Fibroblast of lung (primary cell): ENCODE data around the gene GNAT1. TPM values are rescaled to one million over a fixed set of nuclear protein-coding genes. Genes with fewer than 3 reads are reported as not detected.

Experiments
- DNase-seq, 2 donors: peaks; one replicate each; pipeline versions ENCODE4 v3.0.0 to v3.0.0-alpha.2; 2010; ENCODE audit warnings: low read depth in 2 of 2
- H2AFZ ChIP-seq: 2 replicates; pipeline ENCODE4 v1.5.1; 2012; ENCODE audit warnings: low read length, control low read depth, inconsistent platforms
- H3K27ac ChIP-seq: 2 replicates; pipeline ENCODE4 v1.5.1; 2011; ENCODE audit warnings: low read length, control low read depth; ENCODE audit not compliant: insufficient read depth
- H3K27me3 ChIP-seq: 2 replicates; pipeline ENCODE4 v1.5.1; 2011; ENCODE audit warnings: mild to moderate bottlenecking, low read length; ENCODE audit not compliant: control insufficient read depth, insufficient read depth
- H3K36me3 ChIP-seq: 2 replicates; pipeline ENCODE4 v1.5.1; 2011; ENCODE audit warnings: low read length; ENCODE audit not compliant: control insufficient read depth, insufficient read depth
- H3K4me1 ChIP-seq: 2 replicates; pipeline ENCODE4 v1.5.1; 2011; ENCODE audit warnings: low read length; ENCODE audit not compliant: control insufficient read depth, insufficient read depth; ENCODE audit errors: extremely low read depth
- H3K4me2 ChIP-seq: 2 replicates; pipeline ENCODE4 v1.5.1; 2011; ENCODE audit warnings: low read length, control low read depth; ENCODE audit not compliant: insufficient read depth; ENCODE audit errors: extremely low read depth
- H3K4me3 ChIP-seq, 4 experiments: fragments of 200-600 bp in 1 of 4; sonication (generic) in 1 of 4; replicated peaks in 1 of 4; 2 replicates each; pipeline ENCODE4 v1.5.1; 2011 to 2016; ENCODE audit warnings: low read length in 4 of 4, low read depth in 3 of 4, mild to moderate bottlenecking in 3 of 4, control low read depth in 2 of 4, inconsistent platforms in 1 of 4, mixed read lengths in 1 of 4; ENCODE audit not compliant: insufficient read depth in 1 of 4; ENCODE audit errors: control extremely low read depth in 1 of 4
- H3K79me2 ChIP-seq: 2 replicates; pipeline ENCODE4 v1.5.1; 2012; ENCODE audit warnings: mild to moderate bottlenecking, low read length, inconsistent platforms; ENCODE audit not compliant: control insufficient read depth, insufficient read depth
- H3K9ac ChIP-seq: 2 replicates; pipeline ENCODE4 v1.5.1; 2011; ENCODE audit warnings: mild to moderate bottlenecking, low read length, control low read depth; ENCODE audit not compliant: insufficient read depth
- H3K9me3 ChIP-seq: 2 replicates; pipeline ENCODE4 v1.5.1; 2012; ENCODE audit warnings: low read depth, low read length; ENCODE audit not compliant: control insufficient read depth, insufficient read depth
- H4K20me1 ChIP-seq: 2 replicates; pipeline ENCODE4 v1.5.1; 2011; ENCODE audit warnings: low read length; ENCODE audit not compliant: control insufficient read depth, insufficient read depth; ENCODE audit errors: extremely low read depth
- EZH2 ChIP-seq: IDR thresholded peaks from 2 replicates; pipeline ENCODE4 v1.5.1; 2012; ENCODE audit warnings: low read length, control low read depth, mild to moderate bottlenecking; ENCODE audit errors: missing control alignments
- polyA minus RNA-seq: library from RNA; depleted of rRNA, polyadenylated mRNA; stranded (reverse); fragments of >200 nt; gene quantifications from 2 replicates; pipeline ENCODE4 v1.2.3, GENCODE V29; 2011; ENCODE audit warnings: low replicate concordance
- polyA plus RNA-seq, 2 donors: library from polyadenylated mRNA; depleted of rRNA in 1 of 2; stranded (reverse) in 1 of 2; unstranded in 1 of 2; fragments of >200 nt; gene quantifications; 2 replicates each; pipeline ENCODE4 v1.2.1, GENCODE V29; 2011 to 2012; ENCODE audit warnings: missing spikeins in 1 of 2
- total RNA-seq: library from RNA; depleted of rRNA; stranded (reverse); fragments of >200 nt; gene quantifications from 2 replicates; pipeline ENCODE4 v1.2.1, GENCODE V29; 2014
- TF ChIP-seq, protein P1 (sequence below), 2 donors: IDR thresholded peaks in 1 of 2; conservative IDR thresholded peaks in 1 of 2; 1 replicate in 1 of 2; 2 replicates in 1 of 2; pipeline ENCODE4 v1.5.1; 2011 to 2012; ENCODE audit warnings: low read length in 2 of 2, control low read depth in 1 of 2, inconsistent platforms in 1 of 2, low read depth in 1 of 2, mild to moderate bottlenecking in 1 of 2

The GNAT1 gene
- total RNA-seq (not detected in 2 replicates), polyA plus RNA-seq (not detected in 2 replicates), polyA minus RNA-seq (not detected in 2 replicates)
- polyA plus RNA-seq (2012) = not detected in 2 replicates

DNA sequence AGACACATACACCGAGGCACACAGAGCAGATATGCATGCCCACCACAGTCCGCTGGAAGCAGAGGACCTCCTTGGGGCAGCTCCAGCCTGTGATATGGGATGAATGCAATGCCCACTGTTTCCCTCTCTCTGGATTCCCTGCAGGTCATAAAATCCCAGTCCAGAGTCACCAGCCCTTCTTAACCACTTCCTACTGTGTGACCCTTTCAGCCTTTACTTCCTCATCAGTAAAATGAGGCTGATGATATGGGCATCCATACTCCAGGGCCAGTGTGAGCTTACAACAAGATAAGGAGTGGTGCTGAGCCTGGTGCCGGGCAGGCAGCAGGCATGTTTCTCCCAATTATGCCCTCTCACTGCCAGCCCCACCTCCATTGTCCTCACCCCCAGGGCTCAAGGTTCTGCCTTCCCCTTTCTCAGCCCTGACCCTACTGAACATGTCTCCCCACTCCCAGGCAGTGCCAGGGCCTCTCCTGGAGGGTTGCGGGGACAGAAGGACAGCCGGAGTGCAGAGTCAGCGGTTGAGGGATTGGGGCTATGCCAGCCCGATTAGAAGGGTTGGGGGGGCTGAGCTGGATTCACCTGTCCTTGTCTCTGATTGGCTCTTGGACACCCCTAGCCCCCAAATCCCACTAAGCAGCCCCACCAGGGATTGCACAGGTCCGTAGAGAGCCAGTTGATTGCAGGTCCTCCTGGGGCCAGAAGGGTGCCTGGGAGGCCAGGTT is at the start of gene GNAT1:
Gene GNAT1, plus strand, starts transcription at position 675 of the 725 bp plus-strand sequence. CDS start 116 bp downstream, outside the sequence.
- H3K4me2 ChIP-seq = no peak within 1 kb of the TSS
- DNase-seq = no peak
- H2AFZ ChIP-seq = no peak within 1 kb of the TSS
- H3K27me3 ChIP-seq = peaks cover 9% of the 10 kb centered on the region
- no peaks in the 10 kb centered on the region for H3K36me3 ChIP-seq
- H3K4me1 ChIP-seq = no peaks in the 10 kb centered on the region
- no peaks in the 10 kb centered on the region for H3K79me2 ChIP-seq
- no peak within 1 kb of the TSS for H3K9ac ChIP-seq
- H3K4me3 ChIP-seq = no peak within 1 kb of the TSS
- no peaks in the 10 kb centered on the region for H4K20me1 ChIP-seq
- TF ChIP-seq EZH2 = no peak
- TF ChIP-seq, protein P1, sequence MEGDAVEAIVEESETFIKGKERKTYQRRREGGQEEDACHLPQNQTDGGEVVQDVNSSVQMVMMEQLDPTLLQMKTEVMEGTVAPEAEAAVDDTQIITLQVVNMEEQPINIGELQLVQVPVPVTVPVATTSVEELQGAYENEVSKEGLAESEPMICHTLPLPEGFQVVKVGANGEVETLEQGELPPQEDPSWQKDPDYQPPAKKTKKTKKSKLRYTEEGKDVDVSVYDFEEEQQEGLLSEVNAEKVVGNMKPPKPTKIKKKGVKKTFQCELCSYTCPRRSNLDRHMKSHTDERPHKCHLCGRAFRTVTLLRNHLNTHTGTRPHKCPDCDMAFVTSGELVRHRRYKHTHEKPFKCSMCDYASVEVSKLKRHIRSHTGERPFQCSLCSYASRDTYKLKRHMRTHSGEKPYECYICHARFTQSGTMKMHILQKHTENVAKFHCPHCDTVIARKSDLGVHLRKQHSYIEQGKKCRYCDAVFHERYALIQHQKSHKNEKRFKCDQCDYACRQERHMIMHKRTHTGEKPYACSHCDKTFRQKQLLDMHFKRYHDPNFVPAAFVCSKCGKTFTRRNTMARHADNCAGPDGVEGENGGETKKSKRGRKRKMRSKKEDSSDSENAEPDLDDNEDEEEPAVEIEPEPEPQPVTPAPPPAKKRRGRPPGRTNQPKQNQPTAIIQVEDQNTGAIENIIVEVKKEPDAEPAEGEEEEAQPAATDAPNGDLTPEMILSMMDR (conservative IDR thresholded peaks at IDR 0.05 in 1 of 2, IDR thresholded peaks at IDR 0.05 in 1 of 2; ENCODE audit: low read depth in 1 of 2, low read length in 2 of 2) = no peak
- H3K27ac ChIP-seq = no peak within 1 kb of the TSS
- H3K9me3 ChIP-seq = no peaks in the 10 kb centered on the region

DNA sequence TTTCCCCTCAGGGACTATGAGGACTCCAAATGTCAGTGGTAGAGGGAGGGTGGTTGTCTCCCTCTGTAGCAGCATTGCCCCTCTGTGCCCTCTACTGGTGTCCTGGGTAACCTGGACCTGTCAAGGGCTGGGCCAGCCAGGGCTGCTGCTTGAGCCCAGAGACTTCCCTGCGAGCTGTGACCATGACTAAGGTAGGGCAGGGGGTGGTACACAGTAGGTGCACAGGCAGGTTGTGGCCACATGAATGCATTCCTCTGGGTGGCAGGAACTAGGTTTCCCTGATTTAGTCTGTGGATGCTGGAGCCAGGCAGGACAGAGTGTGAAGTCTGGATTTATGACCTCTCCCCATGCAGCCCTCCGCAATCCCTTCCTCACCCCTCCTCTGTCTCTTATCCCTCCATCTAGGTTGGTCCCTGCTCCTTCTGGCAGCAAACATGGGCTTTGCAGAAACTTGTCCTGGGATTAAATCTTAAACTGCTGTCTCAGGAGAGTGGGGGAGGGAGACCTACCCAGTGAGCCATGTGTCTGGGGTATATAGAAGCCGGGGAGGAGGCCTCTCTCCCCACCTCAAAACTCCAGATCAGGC is 45.0 kb upstream of the GNAT1 start:
- H3K9me3 ChIP-seq = no peaks in the 10 kb centered on the region
- H3K79me2 ChIP-seq = no peaks in the 10 kb centered on the region
- H3K36me3 ChIP-seq = no peaks in the 10 kb centered on the region
- no peak overlapping the region for H3K9ac ChIP-seq
- H3K4me3 ChIP-seq = no peak overlapping the region
- DNase-seq = no peak
- no peak overlapping the region for H2AFZ ChIP-seq
- no peak overlapping the region for H3K27ac ChIP-seq
- H3K4me2 ChIP-seq = no peak overlapping the region
- no peaks in the 10 kb centered on the region for H3K4me1 ChIP-seq
- no peaks in the 10 kb centered on the region for H4K20me1 ChIP-seq
- TF ChIP-seq EZH2 = no peak
- TF ChIP-seq, protein P1 (conservative IDR thresholded peaks at IDR 0.05 in 1 of 2, IDR thresholded peaks at IDR 0.05 in 1 of 2; ENCODE audit: low read depth in 1 of 2, low read length in 2 of 2) = no peak
- no peaks in the 10 kb centered on the region for H3K27me3 ChIP-seq

DNA sequence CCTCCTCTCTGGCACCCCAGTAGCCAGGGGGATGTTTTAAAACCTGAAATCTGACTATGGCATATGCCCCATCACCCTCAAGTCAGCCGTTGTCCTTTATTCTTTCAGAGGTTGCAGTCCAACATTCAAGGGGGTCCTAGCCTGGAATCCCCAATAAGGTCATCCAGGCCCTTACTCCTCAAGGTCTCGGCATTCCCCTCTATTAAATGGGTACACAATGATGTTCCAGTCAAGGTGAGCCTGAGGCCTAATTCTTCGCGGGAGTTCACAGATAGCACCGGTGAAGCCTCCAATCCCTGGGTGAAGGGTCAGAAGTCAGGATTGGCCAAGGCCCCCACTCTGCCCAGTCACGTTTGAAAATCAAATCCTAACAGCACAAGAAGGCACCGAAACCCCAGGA is 44.4 kb upstream of the GNAT1 start:
- TF ChIP-seq, protein P1 (conservative IDR thresholded peaks at IDR 0.05 in 1 of 2, IDR thresholded peaks at IDR 0.05 in 1 of 2; ENCODE audit: low read depth in 1 of 2, low read length in 2 of 2) = no peak
- no peak for TF ChIP-seq EZH2
- Histone ChIP-seq H4K20me1 (no peaks in the 10 kb centered on the region), H3K4me2 (no peak overlapping the region), H3K27me3 (no peaks in the 10 kb centered on the region), H3K9me3 (no peaks in the 10 kb centered on the region), H3K27ac (no peak overlapping the region), H3K79me2 (no peaks in the 10 kb centered on the region), H3K36me3 (no peaks in the 10 kb centered on the region), H3K4me3 (no peak overlapping the region), H3K9ac (no peak overlapping the region), H3K4me1 (no peaks in the 10 kb centered on the region), H2AFZ (no peak overlapping the region)
- no peak for DNase-seq
